Fibroblast of skin of left biceps (primary cell): ENCODE results near the gene NCEH1.

ENCODE experiments used
- DNase-seq, 2 experiments: peaks; one replicate each; pipeline ENCODE4 v3.0.0-alpha.2; 2013; ENCODE audit warnings: low read depth in 2 of 2

NCEH1 gene

GRCh38 chr3:172581757-172582166 lies 129.1 kb downstream of the NCEH1 start:
- DNase-seq: no peak

DNA sequence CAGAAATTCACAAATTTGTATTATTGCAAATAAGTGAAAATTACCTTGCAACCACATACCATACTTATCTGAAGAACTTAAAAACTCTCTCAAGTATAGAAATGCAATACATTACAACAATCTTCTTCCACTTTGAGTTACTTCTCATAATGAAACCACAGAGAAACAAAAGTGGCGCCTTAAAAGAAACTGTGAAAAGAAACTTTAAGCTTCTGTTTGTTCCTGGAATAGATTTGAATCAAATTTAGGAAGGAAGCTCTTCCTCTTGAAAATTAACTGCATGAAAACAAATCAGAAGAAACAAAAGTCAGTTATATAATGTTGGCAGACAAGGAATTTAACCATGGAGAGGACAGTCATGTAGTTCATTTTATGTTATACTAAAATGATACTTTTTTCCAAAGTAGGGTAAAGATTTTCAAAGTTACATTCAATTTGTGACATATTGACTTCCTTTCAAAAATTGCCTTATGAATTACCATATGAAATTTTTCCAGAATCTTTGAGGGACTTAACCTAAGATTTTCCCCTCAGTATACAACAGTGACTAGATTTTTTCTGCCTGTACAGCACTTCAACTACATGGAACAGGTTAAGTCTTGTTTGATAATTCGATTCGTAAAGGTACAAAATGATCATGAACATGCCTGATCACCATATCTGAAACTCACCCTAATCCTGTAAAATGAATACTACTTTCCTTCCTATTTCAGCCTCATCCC lies 130.0 kb downstream of the NCEH1 start:
- no peak for DNase-seq
